Testis (tissue), 3 donors: ENCODE results near the gene GNG13. TPM values are rescaled to one million over a fixed set of nuclear protein-coding genes. Genes with fewer than 3 reads are reported as not detected.

ENCODE experiments used
- DNase-seq: peaks from one replicate; pipeline ENCODE4 v3.0.0-alpha.2; 2019
- H3K27ac ChIP-seq, 2 donors: fragments of 200-600 bp; sonication (generic); one replicate each; pipeline ENCODE4 v1.5.1; 2019
- H3K27me3 ChIP-seq: fragments of 200-600 bp; sonication (generic); one replicate; pipeline ENCODE4 v1.5.1; 2019
- H3K36me3 ChIP-seq: fragments of 200-600 bp; sonication (generic); one replicate; pipeline ENCODE4 v1.5.1; 2017; ENCODE audit warnings: low read depth; ENCODE audit errors: missing control alignments
- H3K4me1 ChIP-seq: fragments of 200-600 bp; sonication (generic); one replicate; pipeline ENCODE4 v1.5.1; 2019
- H3K4me3 ChIP-seq, 2 donors: fragments of 200-600 bp; sonication (generic); one replicate each; pipeline ENCODE4 v1.5.1; 2017 to 2019
- H3K9me3 ChIP-seq: fragments of 200-600 bp; sonication (generic); one replicate; pipeline ENCODE4 v1.5.1; 2017
- POLR2A ChIP-seq: fragments of 450-650 bp; IDR thresholded peaks from one replicate; pipeline ENCODE4 v1.6.1; 2017; ENCODE audit warnings: antibody characterized with exemption, mild to moderate bottlenecking, moderate library complexity
- WGBS, 2 donors: methylation state at CpG; one replicate each; pipeline ENCODE4 v1.1.5; 2018; 5-methylcytosine and 5-hydroxymethylcytosine counted together
- intact Hi-C: fragments of 100-400 bp; cut with DNase I; formaldehyde crosslinking; loops from one replicate; pipeline ENCODE4 v1.15.1; 2023; ENCODE audit warnings: low total_unique reads
- polyA plus RNA-seq: library from polyadenylated mRNA; stranded (reverse); fragments of 350-450 nt; fragmentation: Illumina TruSeq; extraction: RNeasy Lipid Tissue Mini Kit (QIAGEN cat#74804); gene quantifications from one replicate; pipeline ENCODE4 v1.2.3, GENCODE V29; 2014; ENCODE audit warnings: low read depth, low replicate concordance; ENCODE audit not compliant: insufficient read depth
- total RNA-seq, 2 donors: library from RNA; depleted of rRNA; stranded (reverse); fragments of >200 nt; gene quantifications; one replicate each; pipeline ENCODE4 v1.2.3, GENCODE V29; 2016
- TF ChIP-seq, protein P1 (sequence below), 3 experiments: fragments of 450-650 bp in 2 of 3; fragments of 200-600 bp in 1 of 3; sonication (generic) in 1 of 3; IDR thresholded peaks; one replicate each; pipeline ENCODE4 v1.5.1; 2016 to 2019; ENCODE audit warnings: antibody characterized with exemption in 3 of 3, mild to moderate bottlenecking in 2 of 3, moderate library complexity in 1 of 3

The GNG13 gene
- total and polyA plus RNA-seq, 3 donors from 2014 or later, result not detected

DNA sequence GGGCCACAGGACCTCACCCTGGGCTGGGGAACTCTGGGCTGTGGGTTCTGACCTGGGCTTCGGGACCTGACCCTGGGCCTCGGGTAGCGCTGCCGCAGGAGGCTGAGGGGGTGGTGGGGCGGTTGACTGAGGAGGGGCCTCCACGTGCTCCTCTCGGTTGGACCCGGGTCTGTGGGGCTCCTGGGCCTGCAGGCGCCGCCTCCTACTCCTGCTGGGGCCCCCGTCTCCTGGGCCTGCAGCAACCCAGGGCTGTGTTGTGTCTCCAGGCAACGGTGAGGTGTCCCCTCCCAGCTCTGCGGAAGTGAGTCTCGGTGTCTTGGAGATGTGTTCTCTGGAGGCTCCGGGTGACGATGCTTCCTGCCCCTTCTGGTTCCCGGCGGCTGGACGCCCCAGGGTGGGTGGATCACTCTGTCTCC is 41.5 kb upstream of the GNG13 start:
- WGBS, 2 donors, result 70 to 80% methylated on average over 3 to 18 of the region's 19 CpGs
- Histone ChIP-seq H3K9me3 (no peaks in the 10 kb centered on the region), H3K36me3 (no peaks in the 10 kb centered on the region), H3K27me3 (no peaks in the 10 kb centered on the region), H3K27ac (no peak overlapping the region), H3K4me3 (no peak overlapping the region), H3K4me1 (no peaks in the 10 kb centered on the region)
- intact Hi-C loops, result no loop called here
- TF ChIP-seq, protein P1, sequence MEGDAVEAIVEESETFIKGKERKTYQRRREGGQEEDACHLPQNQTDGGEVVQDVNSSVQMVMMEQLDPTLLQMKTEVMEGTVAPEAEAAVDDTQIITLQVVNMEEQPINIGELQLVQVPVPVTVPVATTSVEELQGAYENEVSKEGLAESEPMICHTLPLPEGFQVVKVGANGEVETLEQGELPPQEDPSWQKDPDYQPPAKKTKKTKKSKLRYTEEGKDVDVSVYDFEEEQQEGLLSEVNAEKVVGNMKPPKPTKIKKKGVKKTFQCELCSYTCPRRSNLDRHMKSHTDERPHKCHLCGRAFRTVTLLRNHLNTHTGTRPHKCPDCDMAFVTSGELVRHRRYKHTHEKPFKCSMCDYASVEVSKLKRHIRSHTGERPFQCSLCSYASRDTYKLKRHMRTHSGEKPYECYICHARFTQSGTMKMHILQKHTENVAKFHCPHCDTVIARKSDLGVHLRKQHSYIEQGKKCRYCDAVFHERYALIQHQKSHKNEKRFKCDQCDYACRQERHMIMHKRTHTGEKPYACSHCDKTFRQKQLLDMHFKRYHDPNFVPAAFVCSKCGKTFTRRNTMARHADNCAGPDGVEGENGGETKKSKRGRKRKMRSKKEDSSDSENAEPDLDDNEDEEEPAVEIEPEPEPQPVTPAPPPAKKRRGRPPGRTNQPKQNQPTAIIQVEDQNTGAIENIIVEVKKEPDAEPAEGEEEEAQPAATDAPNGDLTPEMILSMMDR (IDR thresholded peaks at IDR 0.05), result no peak
- TF ChIP-seq POLR2A, result no peak
- DNase-seq, result no peak

DNA sequence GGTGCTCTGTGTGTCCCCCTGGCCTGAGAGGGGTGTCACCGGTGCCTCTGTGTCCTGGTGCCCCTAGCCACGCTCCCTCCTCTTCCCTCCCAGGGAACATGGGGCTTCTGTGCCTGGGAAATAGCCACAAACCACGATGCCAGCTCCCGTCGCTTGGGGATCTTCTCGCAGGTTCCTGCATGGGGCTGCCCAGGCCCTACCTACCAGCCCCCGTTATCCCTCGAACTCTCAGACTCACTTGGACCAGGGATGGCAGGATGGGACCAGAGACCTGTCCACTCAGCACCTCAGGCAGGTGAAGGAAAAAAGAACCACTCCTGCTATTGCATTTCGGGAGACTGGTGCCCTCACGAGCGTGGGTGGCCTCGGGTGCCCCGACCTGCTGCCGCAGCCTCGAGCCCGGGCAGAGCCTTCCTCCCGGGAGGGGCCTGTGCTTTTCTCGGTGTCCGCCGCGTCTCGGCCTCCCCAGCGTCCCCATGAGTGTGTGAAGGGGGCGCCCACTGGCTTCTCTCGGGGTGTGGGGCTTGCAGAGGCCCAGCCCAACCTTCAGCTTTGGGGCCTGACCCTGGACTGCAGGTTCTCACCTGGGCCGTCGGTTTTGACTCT is 41.0 kb upstream of the GNG13 start:
- Histone ChIP-seq H3K4me1 (no peaks in the 10 kb centered on the region), H3K27me3 (no peaks in the 10 kb centered on the region), H3K4me3 (no peak overlapping the region), H3K36me3 (no peaks in the 10 kb centered on the region), H3K27ac (no peak overlapping the region), H3K9me3 (no peaks in the 10 kb centered on the region)
- no peak for DNase-seq
- intact Hi-C loops, result no loop called here
- WGBS, 2 donors, result 88 to 96% methylated on average over 7 to 16 of the region's 27 CpGs
- no peak for TF ChIP-seq POLR2A
- TF ChIP-seq, protein P1 (IDR thresholded peaks at IDR 0.05), result no peak

DNA sequence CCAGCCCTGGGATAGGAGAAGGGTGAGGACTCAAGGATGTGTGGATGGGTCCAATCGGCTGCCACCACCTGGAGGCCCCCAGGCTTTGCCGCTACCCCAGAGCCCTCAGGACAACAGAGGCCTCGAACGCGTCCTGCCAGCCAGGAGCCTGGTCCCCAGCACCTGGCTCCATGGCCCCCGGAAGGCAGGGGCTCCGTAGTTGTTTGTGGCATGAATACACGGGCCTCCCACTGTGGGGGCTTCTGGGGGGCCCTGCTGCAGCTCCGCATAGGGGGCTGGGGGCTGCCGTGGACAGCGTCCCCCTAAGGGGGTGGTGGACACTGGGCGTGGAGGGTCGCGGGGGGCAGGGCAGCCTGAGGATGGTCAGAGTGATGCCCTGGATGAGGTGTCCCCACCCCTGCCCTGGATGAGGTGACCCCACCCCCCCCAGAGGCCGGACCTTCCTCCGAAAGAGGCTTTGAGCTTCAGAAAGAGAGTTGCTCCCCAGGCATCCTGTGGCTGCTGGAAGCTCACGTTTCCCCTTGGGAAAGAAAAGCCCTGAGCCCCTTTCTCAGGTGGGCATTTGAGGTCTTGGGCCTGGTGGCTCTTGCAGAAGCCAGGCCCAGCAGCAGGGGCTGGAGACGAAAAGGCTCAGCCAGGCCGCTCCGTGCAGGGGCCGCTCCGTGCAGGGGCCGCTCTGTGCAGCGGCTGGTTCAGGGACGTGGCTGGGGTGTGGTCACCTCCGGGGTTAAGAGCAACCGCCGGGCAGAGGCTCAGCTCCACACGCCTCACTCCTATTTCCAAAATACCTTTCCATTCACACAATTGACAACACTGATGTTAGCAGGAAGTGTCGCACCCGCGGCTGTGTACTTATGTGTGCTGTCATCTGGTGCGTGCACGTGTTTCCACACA is 40.3 kb upstream of the GNG13 start:
- Histone ChIP-seq H3K4me3 (no peak overlapping the region), H3K4me1 (no peaks in the 10 kb centered on the region), H3K27me3 (no peaks in the 10 kb centered on the region), H3K27ac (no peak overlapping the region), H3K36me3 (no peaks in the 10 kb centered on the region), H3K9me3 (no peaks in the 10 kb centered on the region)
- DNase-seq, result no peak
- 77 to 78% methylated on average over 19 to 34 of the region's 34 CpGs for WGBS, 2 donors
- TF ChIP-seq, protein P1 (IDR thresholded peaks at IDR 0.05), result no peak
- TF ChIP-seq POLR2A, result no peak
- intact Hi-C loops, result no loop called here

DNA sequence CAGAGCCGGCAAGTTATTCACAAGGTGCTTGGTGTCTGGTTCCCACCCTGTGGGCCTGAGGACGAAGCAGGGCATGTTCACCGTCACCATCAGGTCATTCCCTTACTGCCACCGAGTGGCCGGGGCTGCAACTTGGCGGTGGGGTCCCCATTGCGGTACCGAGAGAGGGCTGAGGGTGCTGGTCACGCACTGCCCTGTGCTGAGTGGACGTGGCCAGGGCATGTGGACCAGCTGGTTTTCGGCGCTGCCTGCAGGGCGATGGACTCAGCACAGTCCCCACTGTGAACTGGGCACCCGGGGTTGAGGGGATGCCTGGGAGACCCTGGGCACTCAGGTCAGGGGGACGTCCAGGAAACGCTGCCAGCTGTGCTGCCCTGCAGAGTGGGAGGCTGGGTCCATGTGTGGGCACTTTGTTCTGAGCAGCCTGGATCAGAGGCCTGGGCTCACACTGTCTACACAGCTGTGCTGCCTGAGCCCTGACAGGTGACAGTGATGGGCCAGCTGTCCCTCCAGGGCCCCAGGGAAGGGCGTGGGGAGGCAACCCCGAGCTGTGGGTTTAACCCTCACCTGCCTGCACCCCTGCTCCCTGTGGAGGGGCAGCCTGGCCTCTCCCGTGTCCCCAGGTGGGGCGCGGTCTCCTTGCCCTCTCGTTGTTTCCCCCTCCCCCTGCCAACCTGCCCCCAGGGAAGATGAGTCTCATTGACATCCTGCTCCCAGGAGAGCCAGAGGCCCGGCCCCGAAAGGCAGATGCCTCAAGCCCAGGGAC is 39.3 kb upstream of the GNG13 start:
- Histone ChIP-seq H3K4me3 (no peak overlapping the region), H3K27ac (no peak overlapping the region), H3K9me3 (no peaks in the 10 kb centered on the region), H3K36me3 (no peaks in the 10 kb centered on the region), H3K27me3 (no peaks in the 10 kb centered on the region), H3K4me1 (no peaks in the 10 kb centered on the region)
- DNase-seq, result no peak
- no peak for TF ChIP-seq POLR2A
- TF ChIP-seq, protein P1 (IDR thresholded peaks at IDR 0.05), result no peak
- intact Hi-C loops, result no loop called here
- WGBS, 2 donors, result 76% methylated on average over 24 of the region's 24 CpGs; no CpG with 5 or more reads in 1 of the 2 donors
